HG02763 (cell line): ENCODE results near the gene RAB6D.
"Not testable (repeated sequence)": the region's sequence is repeated elsewhere in the genome, so short reads cannot be mapped to it uniquely, and the experiment has no call there.

Experiments used
- ATAC-seq: cut with Tn5 transposase; IDR thresholded peaks from one replicate; pipeline ENCODE4 v1.9.1; 2021; ENCODE audit warnings: mild to moderate bottlenecking, moderate library complexity; ENCODE audit not compliant: unreplicated experiment

The RAB6D gene

GRCh38 chr2:131367352-131367751 lies 3.4 kb upstream of the RAB6D start:
- ATAC-seq: no peak

DNA sequence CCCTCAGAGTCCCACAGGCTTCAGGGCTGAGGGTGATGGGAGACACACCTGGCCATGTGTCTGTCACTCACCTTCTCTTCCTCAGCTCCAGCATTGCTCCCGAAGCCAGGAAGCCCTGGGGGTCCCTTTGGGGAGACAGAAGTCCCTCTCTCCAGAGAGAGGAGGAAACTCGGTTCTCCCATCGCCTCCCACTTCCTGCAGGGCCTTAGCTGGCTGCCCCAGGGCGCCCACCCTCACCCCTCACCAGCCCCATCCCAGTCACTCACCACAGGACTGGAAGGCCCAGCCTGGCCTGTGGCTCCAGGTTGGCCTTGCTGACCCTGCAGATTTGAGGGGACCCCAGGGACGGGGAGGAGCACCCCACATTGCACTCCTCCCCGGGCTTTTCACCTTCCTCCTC lies 2.7 kb upstream of the RAB6D start:
- ATAC-seq: no peak

DNA sequence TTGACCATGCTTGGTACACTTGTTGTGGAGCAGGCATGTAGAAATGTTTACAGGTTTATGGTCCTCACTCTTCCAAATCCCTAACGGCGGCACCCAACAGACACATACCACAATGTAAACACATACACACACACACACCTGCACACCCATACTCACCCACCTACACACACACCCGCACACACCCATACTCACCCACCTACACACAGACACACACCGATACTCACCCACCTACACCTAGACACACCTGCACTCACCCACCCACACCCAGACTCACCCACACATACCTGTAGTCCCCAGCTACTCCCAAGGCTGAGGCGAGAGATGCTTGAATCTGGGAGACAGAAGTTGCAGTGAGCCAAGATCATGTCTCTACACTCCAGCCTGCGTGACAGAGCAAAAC lies 1.5 kb upstream of the RAB6D start:
- ATAC-seq: no peak

DNA sequence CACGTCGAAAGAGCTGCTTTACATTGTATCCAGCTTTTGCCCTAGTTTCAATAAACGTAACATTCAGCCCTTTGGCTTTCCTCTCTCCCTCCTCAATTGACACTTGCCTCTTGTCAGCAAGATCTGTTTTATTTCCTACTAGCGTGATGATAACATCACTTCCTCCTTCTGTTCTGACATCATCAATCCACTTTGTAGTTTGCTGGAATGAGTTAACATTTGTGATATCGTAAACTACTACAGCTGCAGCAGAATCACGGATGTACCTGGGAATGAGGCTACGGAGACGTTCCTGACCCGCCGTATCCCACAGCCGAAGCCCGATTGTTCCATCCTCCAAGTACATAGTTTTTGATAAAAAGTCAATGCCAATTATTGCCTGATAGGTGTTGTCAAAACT lies 755 bp downstream of the RAB6D start:
- ATAC-seq: not testable (repeated sequence)

- not testable (repeated sequence) for ATAC-seq
These were observed 2.2 kb downstream of the RAB6D start for GRCh38 chr2:131361773-131362172.

DNA sequence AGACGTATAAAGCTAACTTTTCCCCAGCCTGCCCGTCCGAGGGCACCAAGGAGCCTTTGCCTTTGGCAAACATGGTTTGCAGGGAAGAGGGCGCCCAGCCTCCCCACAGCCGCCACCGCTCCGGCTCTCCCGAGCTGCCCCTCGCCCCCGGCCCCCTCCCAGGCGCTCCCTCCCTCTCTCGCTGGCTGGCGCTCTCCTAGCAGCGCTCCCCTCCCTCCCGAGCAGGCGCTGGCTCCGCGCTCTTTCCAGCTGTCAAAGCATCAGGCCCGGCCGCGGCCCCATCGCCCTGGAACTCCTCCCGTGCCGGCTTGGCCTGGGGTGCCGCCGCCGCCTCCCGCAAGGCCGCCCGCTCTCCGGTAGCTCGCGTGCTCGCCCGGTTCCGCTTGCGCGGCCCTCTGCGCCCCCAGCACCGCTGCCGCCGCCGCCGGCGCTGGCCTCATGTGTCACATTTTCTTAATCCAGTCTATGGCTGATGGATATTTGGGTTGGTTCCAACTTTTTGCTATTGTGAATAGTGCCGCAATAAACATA lies 10.7 kb downstream of the RAB6D start:
- not testable (repeated sequence) for ATAC-seq

GRCh38 chr2:131349021-131349420 lies 14.9 kb downstream of the RAB6D start:
- no peak for ATAC-seq

- not testable (repeated sequence) for ATAC-seq
These were observed 16.9 kb downstream of the RAB6D start for GRCh38 chr2:131347035-131347434.

GRCh38 chr2:131339307-131339706 lies 24.7 kb downstream of the RAB6D start:
- not testable (repeated sequence) for ATAC-seq

- not testable (repeated sequence) for ATAC-seq
These were observed 28.6 kb downstream of the RAB6D start for GRCh38 chr2:131335319-131335718.

DNA sequence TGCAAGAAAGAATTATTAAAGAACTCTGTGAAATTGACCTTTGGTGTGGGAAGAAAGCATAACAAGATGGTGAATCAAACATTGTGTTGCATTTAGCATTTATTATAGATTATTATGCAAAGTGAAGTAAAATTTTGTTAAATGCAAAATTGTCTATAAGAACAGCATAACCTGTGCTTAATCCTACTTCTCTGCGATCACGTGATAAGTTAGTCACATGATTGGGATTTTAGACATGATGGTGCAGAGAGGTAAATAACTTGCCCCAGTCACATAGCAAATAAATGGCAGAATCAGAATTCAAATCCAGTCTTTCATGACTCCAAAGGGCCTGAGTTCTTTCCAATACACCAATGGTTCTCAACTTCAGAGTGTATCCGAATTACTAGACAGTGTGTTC lies 31.3 kb downstream of the RAB6D start:
- ATAC-seq: not testable (repeated sequence)

DNA sequence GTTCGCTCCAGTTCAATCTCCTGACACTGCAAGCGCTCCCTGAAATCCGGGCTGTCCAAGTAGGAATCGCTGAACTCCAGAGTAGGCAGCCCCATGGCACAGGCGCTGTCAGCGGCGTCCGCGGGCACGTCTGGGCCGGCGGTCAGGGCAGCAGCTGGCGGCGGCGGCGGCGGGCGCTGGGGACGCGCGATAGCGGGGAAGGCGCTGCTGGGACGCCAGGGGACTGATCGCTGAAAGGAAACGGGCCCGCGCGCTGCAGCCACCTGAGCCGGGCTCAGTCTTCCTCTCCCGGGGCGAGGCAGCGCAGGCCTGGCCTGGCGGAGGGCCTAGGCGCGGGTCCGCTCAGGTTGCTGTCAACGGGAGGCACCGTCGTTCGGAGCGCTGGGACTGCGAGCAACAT lies 33.0 kb downstream of the RAB6D start:
- not testable (repeated sequence) for ATAC-seq

DNA sequence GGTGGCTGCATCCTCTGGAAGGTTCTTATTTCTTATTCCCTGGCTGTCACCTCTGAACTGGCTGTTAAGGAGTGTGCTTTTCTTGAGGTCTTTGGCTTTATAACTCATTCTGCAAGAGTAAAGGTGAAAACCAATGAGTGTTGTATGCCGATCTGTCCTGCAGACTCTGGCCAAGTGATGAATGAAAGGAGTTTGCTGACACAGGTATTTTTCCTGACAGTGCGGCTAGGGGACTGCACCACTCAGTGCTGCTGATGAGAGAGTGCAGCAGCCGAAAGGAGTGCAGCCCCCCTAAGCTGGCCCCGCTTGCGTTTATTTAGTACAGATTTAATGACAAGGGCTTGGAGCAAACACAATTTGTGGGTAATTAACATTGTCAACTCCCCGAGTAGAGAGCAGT lies 41.8 kb downstream of the RAB6D start:
- ATAC-seq: no peak

- ATAC-seq: not testable (repeated sequence)
These were observed 42.6 kb downstream of the RAB6D start for GRCh38 chr2:131321344-131321743.

GRCh38 chr2:131311001-131311400 lies 53.0 kb downstream of the RAB6D start:
- not testable (repeated sequence) for ATAC-seq
